ENCODE data around the gene GTF2IRD1. TPM values are rescaled to one million over a fixed set of nuclear protein-coding genes. Genes with fewer than 3 reads are reported as not detected.

Gene GTF2IRD1
- total and polyA plus RNA-seq, 2 of the 13 experiments (the other 11 are each of a cell fraction or from before 2014, with no cell fraction given) = 16.5 to 26.7 TPM

DNA sequence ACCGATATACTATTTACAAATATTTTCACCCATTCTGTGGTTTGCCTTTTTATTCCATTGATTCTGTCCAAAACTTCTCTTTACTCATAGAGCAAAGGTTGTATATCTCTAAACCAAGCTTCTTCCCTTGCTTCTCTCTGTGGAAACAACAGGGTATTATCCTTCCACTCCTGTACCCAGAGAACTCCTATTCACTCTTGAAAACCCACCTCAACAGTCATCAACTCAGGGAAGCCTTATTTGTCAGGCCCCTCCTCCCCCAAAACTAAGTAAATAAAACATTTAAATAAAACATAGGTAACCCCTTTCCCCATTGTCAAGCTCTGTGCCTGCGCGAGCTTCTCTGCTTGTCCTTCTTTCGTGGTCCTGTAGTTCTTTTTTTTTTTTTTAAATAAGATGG, 44.6 kb downstream of the GTF2IRD1 start:
- POLR2A ChIA-PET = no interaction called here

DNA sequence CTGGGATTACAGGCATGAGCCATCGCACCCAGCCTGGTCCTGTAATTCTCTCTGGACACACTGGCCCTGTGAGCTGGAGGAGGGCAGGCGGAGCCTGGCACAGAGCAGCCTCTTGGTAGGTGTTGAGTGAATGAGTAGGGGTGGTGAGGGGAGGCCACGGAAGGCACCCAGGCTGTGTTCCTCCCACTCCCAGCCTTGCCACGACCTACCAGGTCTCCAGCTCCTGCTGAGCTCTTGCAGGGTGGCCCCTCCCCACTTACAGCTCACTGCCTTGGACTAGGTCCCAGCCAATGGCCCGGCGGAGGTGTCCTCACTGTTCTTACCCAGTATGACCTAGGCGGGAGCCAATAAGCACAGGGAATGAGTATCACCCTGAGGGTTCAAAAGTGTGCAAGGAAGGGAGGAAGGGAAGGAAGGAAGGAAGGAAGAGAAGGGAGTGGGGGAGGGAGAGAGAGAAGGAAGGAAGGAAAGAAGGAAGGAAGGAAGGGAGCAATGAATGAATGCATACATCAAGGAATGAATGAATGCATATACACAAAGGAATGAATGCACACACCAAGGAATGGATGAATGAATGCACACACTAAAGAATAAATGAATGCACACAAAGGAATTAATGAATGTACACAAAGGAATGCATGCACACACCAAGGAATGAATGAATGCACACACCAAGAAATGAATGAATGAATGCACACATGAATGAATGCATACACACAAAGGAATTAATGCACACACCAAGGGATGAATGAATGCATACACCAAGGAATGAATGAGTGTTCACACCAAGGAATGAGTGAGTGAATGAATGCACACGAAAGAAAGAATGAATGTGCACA, 45.5 kb downstream of the GTF2IRD1 start:
- peak; percentile 44 for TF ChIP-seq RBM22 (optimal IDR thresholded peaks at IDR 0.05; ENCODE audit: low read length)
- TF ChIP-seq, protein P1, sequence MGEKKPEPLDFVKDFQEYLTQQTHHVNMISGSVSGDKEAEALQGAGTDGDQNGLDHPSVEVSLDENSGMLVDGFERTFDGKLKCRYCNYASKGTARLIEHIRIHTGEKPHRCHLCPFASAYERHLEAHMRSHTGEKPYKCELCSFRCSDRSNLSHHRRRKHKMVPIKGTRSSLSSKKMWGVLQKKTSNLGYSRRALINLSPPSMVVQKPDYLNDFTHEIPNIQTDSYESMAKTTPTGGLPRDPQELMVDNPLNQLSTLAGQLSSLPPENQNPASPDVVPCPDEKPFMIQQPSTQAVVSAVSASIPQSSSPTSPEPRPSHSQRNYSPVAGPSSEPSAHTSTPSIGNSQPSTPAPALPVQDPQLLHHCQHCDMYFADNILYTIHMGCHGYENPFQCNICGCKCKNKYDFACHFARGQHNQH (CRISPR knock-in tag; IDR thresholded peaks at IDR 0.05) = no peak
- TF ChIP-seq TBX2 (CRISPR knock-in tag; IDR thresholded peaks at IDR 0.05; ENCODE audit: borderline replicate concordance) = no peak
- TF ChIP-seq, protein P2, sequence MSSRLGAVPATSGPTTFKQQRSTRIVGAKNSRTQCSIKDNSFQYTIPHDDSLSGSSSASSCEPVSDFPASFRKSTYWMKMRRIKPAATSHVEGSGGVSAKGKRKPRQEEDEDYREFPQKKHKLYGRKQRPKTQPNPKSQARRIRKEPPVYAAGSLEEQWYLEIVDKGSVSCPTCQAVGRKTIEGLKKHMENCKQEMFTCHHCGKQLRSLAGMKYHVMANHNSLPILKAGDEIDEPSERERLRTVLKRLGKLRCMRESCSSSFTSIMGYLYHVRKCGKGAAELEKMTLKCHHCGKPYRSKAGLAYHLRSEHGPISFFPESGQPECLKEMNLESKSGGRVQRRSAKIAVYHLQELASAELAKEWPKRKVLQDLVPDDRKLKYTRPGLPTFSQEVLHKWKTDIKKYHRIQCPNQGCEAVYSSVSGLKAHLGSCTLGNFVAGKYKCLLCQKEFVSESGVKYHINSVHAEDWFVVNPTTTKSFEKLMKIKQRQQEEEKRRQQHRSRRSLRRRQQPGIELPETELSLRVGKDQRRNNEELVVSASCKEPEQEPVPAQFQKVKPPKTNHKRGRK (CRISPR knock-in tag; IDR thresholded peaks at IDR 0.05) = 0 out of 2 replicates have a peak, but pooled peaks have one; percentile 50
- peak; percentile 94 for TF ChIP-seq ZNF24 (IDR thresholded peaks at IDR 0.05)
- ATAC-seq (no peak), FAIRE-seq (no peak), DNase-seq (ENCODE audit: low spot score) (no peak)
- H3K4me1 ChIP-seq (ENCODE audit: insufficient read depth, low read length) = peaks cover 31% of the 10 kb centered on the region
- H4K20me1 ChIP-seq (ENCODE audit: insufficient read depth, low read length) = peaks cover 3% of the 10 kb centered on the region; the same call in 1 of the 2 replicates
- no peaks in the 10 kb centered on the region for H3K9me3 ChIP-seq (ENCODE audit: low read length)
- H3K79me2 ChIP-seq (ENCODE audit: insufficient read depth, low read length) = peaks cover 8% of the 10 kb centered on the region
- peaks cover 4% of the 10 kb centered on the region in 2 experiments; a peak in 2 of 5 replicates for H3K36me3 ChIP-seq (replicated peaks in 1 of 2; ENCODE audit: control insufficient read depth in 1 of 2, insufficient read depth in 2 of 2, low read length in 2 of 2)
- CTCF ChIA-PET (ENCODE audit: low intra/inter-chr PET ratio, low total read pairs) = interaction anchor here (0.8 kb wide), 1 partner anchor 82 kb away, joined by 3 read pairs; no protein-coding TSS in a partner anchor
- WGBS (ENCODE audit: low lambda C conversion rate) = 97% methylated on average over 8 of the region's 8 CpGs
- POLR2A ChIA-PET = no interaction called here
- H3K4me2 ChIP-seq (ENCODE audit: low read depth, low read length) = no peak overlapping the region
- H3K27me3 ChIP-seq (ENCODE audit: control insufficient read depth in 1 of 2, insufficient read depth in 2 of 2, low read length in 2 of 2) = no peaks in the 10 kb centered on the region
- no peak overlapping the region for H3K27ac ChIP-seq (ENCODE audit: extremely low read length, insufficient read depth, low read length)
- BruUV-seq (replicated peaks) = no TSS peak
- no peak overlapping the region for H3K9ac ChIP-seq (ENCODE audit: insufficient read depth, low read depth, low read length)
- intact Hi-C loops (cut with micrococcal nuclease; ENCODE audit: unreplicated experiment) = no loop called here
- H2AFZ ChIP-seq (ENCODE audit: low read length) = no peak overlapping the region
- no peak overlapping the region for H3K4me3 ChIP-seq (replicated peaks in 1 of 3; ENCODE audit: insufficient read depth in 1 of 3, low read depth in 2 of 3, low read length in 3 of 3)
- in situ Hi-C loops (cut with HindIII; ENCODE audit: extremely low pct_ligation_motif_present, low pct_unique_long_range_greater_than_20kb) = no loop called here

More for the DNA sequence above, 44.6 kb downstream of the GTF2IRD1 start:
- no peak overlapping the region for H3K27ac ChIP-seq (ENCODE audit: extremely low read length, insufficient read depth, low read length)
- no peak overlapping the region for H2AFZ ChIP-seq (ENCODE audit: low read length)
- H3K4me2 ChIP-seq (ENCODE audit: low read depth, low read length) = no peak overlapping the region
- no peaks in the 10 kb centered on the region for H3K27me3 ChIP-seq (ENCODE audit: control insufficient read depth in 1 of 2, insufficient read depth in 2 of 2, low read length in 2 of 2)
- BruUV-seq (replicated peaks) = no TSS peak
- CTCF ChIA-PET (ENCODE audit: low intra/inter-chr PET ratio, low total read pairs) = no interaction called here
- intact Hi-C loops (cut with micrococcal nuclease; ENCODE audit: unreplicated experiment) = no loop called here
- H3K36me3 ChIP-seq (replicated peaks in 1 of 2; ENCODE audit: control insufficient read depth in 1 of 2, insufficient read depth in 2 of 2, low read length in 2 of 2) = peaks cover 0 to 4% of the 10 kb centered on the region in 2 experiments; a peak in 2 of 5 replicates
- peaks cover 3% of the 10 kb centered on the region; the same call in 1 of the 2 replicates for H4K20me1 ChIP-seq (ENCODE audit: insufficient read depth, low read length)
- in situ Hi-C loops (cut with HindIII; ENCODE audit: extremely low pct_ligation_motif_present, low pct_unique_long_range_greater_than_20kb) = no loop called here
- FAIRE-seq = no peak
- no peaks in the 10 kb centered on the region for H3K9me3 ChIP-seq (ENCODE audit: low read length)
- H3K4me3 ChIP-seq (replicated peaks in 1 of 3; ENCODE audit: insufficient read depth in 1 of 3, low read depth in 2 of 3, low read length in 3 of 3) = no peak overlapping the region
- 0 out of 2 replicates have a peak, but pooled peaks have one; percentile 73 for TF ChIP-seq ZNF775 (CRISPR knock-in tag; IDR thresholded peaks at IDR 0.05; ENCODE audit: borderline replicate concordance)
- TF ChIP-seq ZNF737 (CRISPR knock-in tag; IDR thresholded peaks at IDR 0.05; ENCODE audit: borderline replicate concordance) = no peak
- H3K9ac ChIP-seq (ENCODE audit: insufficient read depth, low read depth, low read length) = no peak overlapping the region
- H3K4me1 ChIP-seq (ENCODE audit: insufficient read depth, low read length) = peaks cover 40% of the 10 kb centered on the region
- no peak for DNase-seq (ENCODE audit: low spot score)
- peaks cover 8% of the 10 kb centered on the region for H3K79me2 ChIP-seq (ENCODE audit: insufficient read depth, low read length)
- no peak for ATAC-seq
- 82% methylated on average over 4 of the region's 4 CpGs for WGBS (ENCODE audit: low lambda C conversion rate)
